ENCODE results near the gene TRABD2A.

The TRABD2A gene

GRCh38 chr2:84799772-84800171, 81.1 kb downstream of the TRABD2A start:
- no peak overlapping the region for H3K4me2 ChIP-seq

DNA sequence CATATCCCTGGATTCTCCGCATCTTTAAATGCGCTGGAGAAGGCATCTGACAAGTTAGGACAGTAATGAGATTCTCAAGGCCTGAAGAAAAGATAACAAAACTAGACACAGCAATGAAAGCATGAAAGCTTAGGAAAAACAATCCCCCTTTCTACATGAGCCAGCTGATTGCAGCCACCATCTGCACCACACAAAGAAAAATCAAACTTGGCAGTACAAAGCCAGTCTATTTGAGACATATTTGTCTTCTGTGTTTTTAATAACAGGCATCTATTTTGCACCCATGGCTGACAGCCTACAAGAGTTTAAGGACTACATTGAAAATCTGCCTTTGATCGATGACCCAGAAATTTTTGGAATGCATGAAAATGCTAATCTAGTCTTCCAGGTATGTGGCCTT, 83.6 kb downstream of the TRABD2A start:
- Histone ChIP-seq H3K36me3 (no peaks in the 10 kb centered on the region; a peak in 1 of 22 replicates), H3K27ac (no peak overlapping the region), H3K4me3 (no peak overlapping the region), H3K9me3 (replicated peaks in 1 of 11) (peaks cover 21 to 39% (median 30%) of the 10 kb centered on the region in 11 experiments), H4K20me1 (no peaks in the 10 kb centered on the region), H3K9ac (no peak overlapping the region), H3K27me3 (no peaks in the 10 kb centered on the region), H3K4me1 (no peaks in the 10 kb centered on the region), H3K4me2 (no peak overlapping the region)
- TF ChIP-seq Cebpa-rat (IDR thresholded peaks at IDR 0.05), result no peak

More at GRCh38 chr2:84799772-84800171, 81.1 kb downstream of the TRABD2A start:
- H4K20me1 ChIP-seq, result no peaks in the 10 kb centered on the region
- no peak overlapping the region for H3K9ac ChIP-seq
- no peak for TF ChIP-seq Cebpa-rat (IDR thresholded peaks at IDR 0.05)
- no peak overlapping the region for H3K4me3 ChIP-seq
- H3K27me3 ChIP-seq, result no peaks in the 10 kb centered on the region
- H3K9me3 ChIP-seq (replicated peaks in 1 of 11), result peaks cover 15 to 28% (median 24%) of the 10 kb centered on the region in 11 experiments
- H3K36me3 ChIP-seq, result no peaks in the 10 kb centered on the region; a peak in 1 of 22 replicates
- no peak overlapping the region for H3K27ac ChIP-seq
- no peaks in the 10 kb centered on the region for H3K4me1 ChIP-seq

GRCh38 chr2:84796798-84797197, 84.1 kb downstream of the TRABD2A start:
- Histone ChIP-seq H3K9ac (no peak overlapping the region), H3K4me1 (no peaks in the 10 kb centered on the region), H3K27ac (no peak overlapping the region), H4K20me1 (no peaks in the 10 kb centered on the region), H3K4me3 (no peak overlapping the region), H3K4me2 (no peak overlapping the region), H3K36me3 (no peaks in the 10 kb centered on the region; a peak in 1 of 22 replicates), H3K27me3 (no peaks in the 10 kb centered on the region), H3K9me3 (replicated peaks in 1 of 11) (peaks cover 17 to 35% (median 25%) of the 10 kb centered on the region in 11 experiments)
- TF ChIP-seq Cebpa-rat (IDR thresholded peaks at IDR 0.05), result no peak

DNA sequence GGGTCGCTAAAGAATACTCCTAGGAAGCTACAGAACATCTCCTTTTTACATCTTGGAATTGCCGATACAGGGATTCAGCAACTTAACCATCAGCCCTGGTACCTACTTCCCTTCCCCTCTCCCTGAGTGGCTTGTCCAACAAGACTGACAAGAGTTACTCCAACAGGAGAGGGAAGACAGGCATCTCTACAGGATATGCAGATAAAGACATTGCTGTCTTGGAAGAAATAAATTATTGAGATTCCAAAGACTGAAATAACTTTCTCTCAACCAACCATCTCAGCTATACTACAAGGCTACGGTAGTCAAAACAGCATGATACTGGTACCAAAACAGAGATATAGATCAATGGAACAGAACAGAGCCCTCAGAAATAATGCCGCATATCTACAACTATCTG, 87.2 kb downstream of the TRABD2A start:
- no peak overlapping the region for H3K4me3 ChIP-seq
- H3K27ac ChIP-seq, result no peak overlapping the region
- H3K9me3 ChIP-seq (replicated peaks in 1 of 11), result peaks cover 9 to 15% (median 11%) of the 10 kb centered on the region in 11 experiments; a peak in 18 of 22 replicates
- no peaks in the 10 kb centered on the region for H3K4me1 ChIP-seq
- no peak overlapping the region for H3K9ac ChIP-seq
- H4K20me1 ChIP-seq, result no peaks in the 10 kb centered on the region
- TF ChIP-seq Cebpa-rat (IDR thresholded peaks at IDR 0.05), result no peak
- H3K4me2 ChIP-seq, result no peak overlapping the region
- no peaks in the 10 kb centered on the region for H3K36me3 ChIP-seq
- H3K27me3 ChIP-seq, result no peaks in the 10 kb centered on the region

GRCh38 chr2:84792856-84793522, 87.9 kb downstream of the TRABD2A start:
- H3K27ac ChIP-seq, result no peak overlapping the region
- no peak for TF ChIP-seq Cebpa-rat (IDR thresholded peaks at IDR 0.05)
- no peak overlapping the region for H3K4me2 ChIP-seq
- peaks cover 9 to 15% (median 11%) of the 10 kb centered on the region in 11 experiments; a peak in 18 of 22 replicates for H3K9me3 ChIP-seq (replicated peaks in 1 of 11)
- no peaks in the 10 kb centered on the region for H3K27me3 ChIP-seq
- H3K4me1 ChIP-seq, result no peaks in the 10 kb centered on the region
- no peaks in the 10 kb centered on the region for H4K20me1 ChIP-seq
- no peak overlapping the region for H3K4me3 ChIP-seq
- no peaks in the 10 kb centered on the region for H3K36me3 ChIP-seq
- no peak overlapping the region for H3K9ac ChIP-seq

- no peak overlapping the region for H3K4me2 ChIP-seq
- H3K36me3 ChIP-seq, result no peaks in the 10 kb centered on the region
- peaks cover 7 to 12% (median 8%) of the 10 kb centered on the region in 11 experiments; a peak in 18 of 22 replicates for H3K9me3 ChIP-seq (replicated peaks in 1 of 11)
- H3K4me1 ChIP-seq, result no peaks in the 10 kb centered on the region
- no peak overlapping the region for H3K4me3 ChIP-seq
- H3K9ac ChIP-seq, result no peak overlapping the region
- no peaks in the 10 kb centered on the region for H4K20me1 ChIP-seq
- no peaks in the 10 kb centered on the region for H3K27me3 ChIP-seq
- no peak overlapping the region for H3K27ac ChIP-seq
- no peak for TF ChIP-seq Cebpa-rat (IDR thresholded peaks at IDR 0.05)
These were observed 92.4 kb downstream of the TRABD2A start for GRCh38 chr2:84788498-84788897.

DNA sequence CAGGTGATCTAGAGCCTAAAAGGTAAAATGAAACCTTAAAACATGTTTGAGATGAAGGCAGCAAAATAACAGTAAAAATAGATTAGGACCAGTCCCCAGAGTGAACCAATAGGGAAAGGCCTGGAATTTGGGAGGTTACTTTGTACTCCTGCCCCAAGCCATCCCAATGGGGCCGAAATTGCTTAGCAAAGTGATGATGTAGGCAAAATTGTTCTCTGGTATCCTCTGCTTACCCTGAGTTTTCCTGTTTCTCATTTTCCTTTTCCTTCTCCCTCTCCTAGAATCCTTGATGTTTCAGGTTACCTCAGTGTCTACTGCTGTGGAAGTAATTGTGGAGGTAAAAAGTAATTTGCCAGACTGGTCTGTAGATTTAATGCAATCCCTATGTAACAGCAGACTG, 92.9 kb downstream of the TRABD2A start:
- no peaks in the 10 kb centered on the region for H4K20me1 ChIP-seq
- TF ChIP-seq Cebpa-rat (IDR thresholded peaks at IDR 0.05), result no peak
- H3K9me3 ChIP-seq (replicated peaks in 1 of 11), result peaks cover 2 to 8% (median 3%) of the 10 kb centered on the region in 11 experiments; a peak in 13 of 22 replicates
- H3K4me3 ChIP-seq, result no peak overlapping the region
- no peaks in the 10 kb centered on the region for H3K36me3 ChIP-seq
- H3K27ac ChIP-seq, result no peak overlapping the region
- H3K9ac ChIP-seq, result no peak overlapping the region
- no peak overlapping the region for H3K4me2 ChIP-seq
- H3K27me3 ChIP-seq, result no peaks in the 10 kb centered on the region
- peaks cover 0 to 2% (median 0%) of the 10 kb centered on the region in 10 experiments; a peak in 5 of 20 replicates for H3K4me1 ChIP-seq

DNA sequence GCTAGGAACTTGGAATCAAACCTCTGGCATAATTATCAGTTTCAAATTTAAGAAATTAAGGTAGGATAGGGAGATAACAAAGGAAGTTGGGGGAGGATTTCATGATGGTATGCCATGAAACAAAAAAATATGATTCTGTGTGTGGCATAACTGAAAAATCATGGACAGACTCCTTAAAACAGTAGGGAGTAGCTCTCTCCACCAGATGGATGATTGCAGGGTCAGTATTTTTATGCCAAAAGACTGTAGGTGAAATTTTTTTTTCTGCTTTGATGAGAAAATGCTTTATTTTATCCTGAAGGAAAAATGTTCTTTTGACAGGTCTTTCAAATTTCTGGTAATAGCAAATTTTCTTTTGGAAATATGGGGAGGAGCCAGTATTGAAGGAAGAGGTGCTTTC, 94.3 kb downstream of the TRABD2A start:
- no peak overlapping the region for H3K4me3 ChIP-seq
- no peak overlapping the region for H3K9ac ChIP-seq
- H4K20me1 ChIP-seq, result no peaks in the 10 kb centered on the region
- no peak overlapping the region for H3K27ac ChIP-seq
- H3K4me1 ChIP-seq, result peaks cover 8 to 16% (median 12%) of the 10 kb centered on the region in 10 experiments; a peak in 19 of 20 replicates
- H3K36me3 ChIP-seq, result no peaks in the 10 kb centered on the region
- no peaks in the 10 kb centered on the region for H3K9me3 ChIP-seq (replicated peaks in 1 of 11)
- no peak overlapping the region for H3K4me2 ChIP-seq
- no peaks in the 10 kb centered on the region for H3K27me3 ChIP-seq
- no peak for TF ChIP-seq Cebpa-rat (IDR thresholded peaks at IDR 0.05)

GRCh38 chr2:84785950-84786349, 94.9 kb downstream of the TRABD2A start:
- TF ChIP-seq Cebpa-rat (IDR thresholded peaks at IDR 0.05), result no peak
- no peaks in the 10 kb centered on the region for H3K36me3 ChIP-seq

More at GRCh38 chr2:84785950-84786349, 94.9 kb downstream of the TRABD2A start:
- Histone ChIP-seq H3K4me3 (no peak overlapping the region), H4K20me1 (no peaks in the 10 kb centered on the region), H3K27ac (no peak overlapping the region), H3K27me3 (no peaks in the 10 kb centered on the region), H3K9me3 (replicated peaks in 1 of 11) (no peaks in the 10 kb centered on the region), H3K4me1 (peaks cover 8 to 16% (median 12%) of the 10 kb centered on the region in 10 experiments; a peak in 19 of 20 replicates), H3K4me2 (no peak overlapping the region), H3K9ac (no peak overlapping the region)
